H1 (cell line): ENCODE results near the gene C1GALT1. TPM values are rescaled to one million over a fixed set of nuclear protein-coding genes. Genes with fewer than 3 reads are reported as not detected.

Experiments used
- CTCF ChIA-PET: fragments of 300-600 bp; sonication (Branson Sonifier 250); formaldehyde crosslinking; loops from one replicate; lab custom pipeline; 2021; ENCODE audit not compliant: partially characterized antibody; lab: Charles Lee
- POLR2A ChIA-PET: fragments of 300-600 bp; sonication (Branson Sonifier 250); formaldehyde crosslinking; loops from one replicate; lab custom pipeline; 2021; ENCODE audit warnings: inconsistent platforms; ENCODE audit not compliant: partially characterized antibody; lab: Charles Lee
- DNase-seq, 2 experiments: peaks; one replicate each; pipeline versions ENCODE4 v3.0.0 to v3.0.0-alpha.2; 2010 to 2022; ENCODE audit warnings: low spot score in 2 of 2, low read depth in 1 of 2, mixed read lengths in 1 of 2
- FAIRE-seq: peaks from 2 replicates; lab custom pipeline; 2011; peaks lifted over from hg19 to GRCh38; lab: Jason Lieb, UNC
- H2AFZ ChIP-seq: 2 replicates; pipeline ENCODE4 v1.8.1; 2012; ENCODE audit warnings: low read length, inconsistent platforms
- H2AK5ac ChIP-seq: 2 replicates; pipeline ENCODE4 v1.6.1; 2013; ENCODE audit warnings: low read depth, low read length
- H2BK120ac ChIP-seq: replicated peaks from 2 replicates; pipeline ENCODE3; 2013; ENCODE audit warnings: low read depth, low read length, inconsistent platforms
- H2BK12ac ChIP-seq: 2 replicates; pipeline ENCODE4 v1.6.1; 2013; ENCODE audit warnings: low read depth, low read length
- H2BK15ac ChIP-seq: 2 replicates; pipeline ENCODE4 v1.6.1; 2013; ENCODE audit warnings: low read length
- H2BK20ac ChIP-seq: 2 replicates; pipeline ENCODE4 v1.6.1; 2013; ENCODE audit warnings: low read length
- H2BK5ac ChIP-seq: 2 replicates; pipeline ENCODE4 v1.6.1; 2013; ENCODE audit warnings: low read depth, low read length
- H3K14ac ChIP-seq: 2 replicates; pipeline ENCODE4 v1.6.1; 2013; ENCODE audit warnings: inconsistent platforms; ENCODE audit not compliant: insufficient read length
- H3K18ac ChIP-seq: 2 replicates; pipeline ENCODE4 v1.6.1; 2013; ENCODE audit warnings: low read length; ENCODE audit errors: extremely low read depth
- H3K23ac ChIP-seq: 2 replicates; pipeline ENCODE4 v1.6.1; 2013; ENCODE audit warnings: inconsistent platforms; ENCODE audit not compliant: insufficient read length
- H3K23me2 ChIP-seq: 2 replicates; pipeline ENCODE4 v1.6.1; 2013; ENCODE audit warnings: low read depth, low read length
- H3K27ac ChIP-seq: 2 replicates; pipeline ENCODE4 v1.6.1; 2011; ENCODE audit warnings: low read depth, low read length, inconsistent platforms
- H3K27me3 ChIP-seq, 4 experiments: replicated peaks in 1 of 4; 1 replicate in 1 of 4; 2 replicates in 3 of 4; pipeline versions ENCODE4 v1.6.1 to v1.8.1; 2011 to 2013; ENCODE audit warnings: low read length in 3 of 4, mild to moderate bottlenecking in 3 of 4, inconsistent platforms in 2 of 4, mixed read lengths in 2 of 4, moderate library complexity in 1 of 4; ENCODE audit not compliant: control insufficient read depth in 3 of 4, insufficient read depth in 3 of 4; ENCODE audit errors: extremely low read depth in 1 of 4
- H3K36me3 ChIP-seq, 4 experiments: 2 replicates each; pipeline versions ENCODE4 v1.6.1 to v1.8.1; 2011 to 2013; ENCODE audit warnings: mild to moderate bottlenecking in 4 of 4, low read length in 3 of 4, moderate library complexity in 2 of 4, control low read depth in 1 of 4, inconsistent platforms in 1 of 4; ENCODE audit not compliant: insufficient read depth in 4 of 4, control insufficient read depth in 2 of 4
- H3K4ac ChIP-seq: replicated peaks from 2 replicates; pipeline ENCODE3; 2013; ENCODE audit warnings: low read length, low read depth, mixed read lengths, inconsistent platforms; ENCODE audit not compliant: insufficient read length
- H3K4me1 ChIP-seq, 4 experiments: replicated peaks in 1 of 4; 1 replicate in 1 of 4; 2 replicates in 3 of 4; pipeline versions ENCODE4 v1.6.1 to v1.8.1; 2011 to 2013; ENCODE audit warnings: low read length in 3 of 4, inconsistent platforms in 2 of 4, mixed read lengths in 1 of 4; ENCODE audit not compliant: insufficient read depth in 4 of 4, control insufficient read depth in 3 of 4
- H3K4me2 ChIP-seq, 2 experiments: 2 replicates each; pipeline versions ENCODE4 v1.6.1 to v1.8.1; 2011 to 2013; ENCODE audit warnings: low read depth in 2 of 2, low read length in 2 of 2, control low read depth in 1 of 2, inconsistent platforms in 1 of 2, mild to moderate bottlenecking in 1 of 2; ENCODE audit not compliant: insufficient read depth in 1 of 2
- H3K4me3 ChIP-seq, 4 experiments: fragments of 200-600, 300-600 bp in 1 of 4; sonication (generic), shearing (Covaris generic), sonication (Bioruptor Twin) in 1 of 4; 2 replicates each; pipeline versions ENCODE4 v1.5.1 to v1.8.1; 2011 to 2016; ENCODE audit warnings: low read length in 4 of 4, low read depth in 3 of 4, control low read depth in 2 of 4, inconsistent platforms in 2 of 4, mild to moderate bottlenecking in 2 of 4, mixed read lengths in 1 of 4, moderate library complexity in 1 of 4; ENCODE audit not compliant: insufficient read depth in 2 of 4; ENCODE audit errors: extremely low read depth in 1 of 4
- H3K56ac ChIP-seq: replicated peaks from 2 replicates; pipeline ENCODE3; 2013; ENCODE audit warnings: low read depth, mild to moderate bottlenecking, mixed read lengths, low read length, inconsistent platforms; ENCODE audit not compliant: insufficient read length
- H3K79me1 ChIP-seq: 2 replicates; pipeline ENCODE4 v1.6.1; 2013; ENCODE audit warnings: low read depth, low read length, control low read depth
- H3K79me2 ChIP-seq, 2 experiments: 2 replicates each; pipeline versions ENCODE4 v1.6.1 to v1.8.1; 2012 to 2013; ENCODE audit warnings: low read length in 2 of 2, mild to moderate bottlenecking in 2 of 2, inconsistent platforms in 1 of 2; ENCODE audit not compliant: insufficient read depth in 2 of 2, control insufficient read depth in 1 of 2
- H3K9ac ChIP-seq, 4 experiments: replicated peaks in 1 of 4; 1 replicate in 1 of 4; 2 replicates in 3 of 4; pipeline versions ENCODE4 v1.6.1 to v1.8.1; 2011 to 2013; ENCODE audit warnings: low read depth in 3 of 4, low read length in 3 of 4, control low read depth in 2 of 4, mild to moderate bottlenecking in 2 of 4, moderate library complexity in 2 of 4, inconsistent platforms in 1 of 4; ENCODE audit errors: extremely low read depth in 1 of 4
- H3K9me3 ChIP-seq, 2 experiments: 2 replicates each; pipeline versions ENCODE4 v1.6.1 to v1.8.1; 2012 to 2013; ENCODE audit warnings: mild to moderate bottlenecking in 2 of 2, moderate library complexity in 2 of 2, control low read depth in 1 of 2, inconsistent platforms in 1 of 2, low read depth in 1 of 2, low read length in 1 of 2, mixed read lengths in 1 of 2; ENCODE audit not compliant: insufficient read depth in 2 of 2
- H4K20me1 ChIP-seq, 2 experiments: replicated peaks in 1 of 2; 2 replicates each; pipeline versions ENCODE3 to v1.8.1; 2011 to 2013; ENCODE audit warnings: inconsistent platforms in 2 of 2, low read length in 2 of 2, mild to moderate bottlenecking in 1 of 2; ENCODE audit not compliant: insufficient read depth in 2 of 2, control insufficient read depth in 1 of 2
- H4K5ac ChIP-seq: 2 replicates; pipeline ENCODE4 v1.6.1; 2013; ENCODE audit warnings: low read length, low read depth, mixed read lengths, inconsistent platforms; ENCODE audit not compliant: insufficient read length
- H4K8ac ChIP-seq: 2 replicates; pipeline ENCODE4 v1.8.0; 2013; ENCODE audit warnings: mild to moderate bottlenecking, moderate library complexity, low read length, inconsistent platforms; ENCODE audit not compliant: insufficient read depth; ENCODE audit errors: extremely low read depth
- H4K91ac ChIP-seq: replicated peaks from 2 replicates; pipeline ENCODE3; 2013; ENCODE audit warnings: low read length, mixed read lengths, inconsistent platforms; ENCODE audit not compliant: insufficient read length
- CTCF ChIP-seq, 3 experiments: IDR thresholded peaks; 1 replicate in 2 of 3; 2 replicates in 1 of 3; pipeline versions ENCODE4 v1.5.1 to v1.6.1; 2011; ENCODE audit warnings: low read length in 3 of 3, mild to moderate bottlenecking in 3 of 3, inconsistent platforms in 2 of 3, low read depth in 1 of 3, moderate library complexity in 1 of 3; ENCODE audit not compliant: insufficient read depth in 1 of 3; ENCODE audit errors: control extremely low read depth in 1 of 3
- EP300 ChIP-seq, 2 experiments: IDR thresholded peaks; 1 replicate in 1 of 2; 2 replicates in 1 of 2; pipeline ENCODE4 v1.6.1; 2011 to 2012; ENCODE audit warnings: low read depth in 2 of 2, low read length in 2 of 2, mild to moderate bottlenecking in 2 of 2, borderline replicate concordance in 1 of 2, inconsistent platforms in 1 of 2, moderate library complexity in 1 of 2
- MAFK ChIP-seq: IDR thresholded peaks from 2 replicates; pipeline ENCODE4 v1.6.1; 2012; ENCODE audit warnings: low read depth, mild to moderate bottlenecking, improper control_type of control experiment, low read length
- SAP30 ChIP-seq: fragments of 300-600 bp; sonication (generic); IDR thresholded peaks from 2 replicates; pipeline ENCODE4 v1.7.1; 2012; ENCODE audit warnings: low read length, moderate library complexity, mild to moderate bottlenecking, inconsistent platforms; ENCODE audit not compliant: insufficient read depth, insufficient replicate concordance
- SP1 ChIP-seq: IDR thresholded peaks from 2 replicates; pipeline ENCODE4 v1.6.1; 2011; ENCODE audit warnings: low read depth, low read length
- TBP ChIP-seq: IDR thresholded peaks from 2 replicates; pipeline ENCODE4 v1.6.1; 2011; ENCODE audit warnings: low read depth, low read length, improper control_type of control experiment
- ZNF274 ChIP-seq: IDR thresholded peaks from 2 replicates; pipeline ENCODE4 v1.7.0; 2012; ENCODE audit warnings: low read length, borderline replicate concordance; ENCODE audit errors: extremely low read depth
- WGBS, 2 experiments: shearing (Covaris generic) in 1 of 2; methylation state at CpG; one replicate each; pipeline versions ENCODE4 v1.1.6 to v1.1.7; 2013 to 2015; ENCODE audit warnings: low lambda C conversion rate in 2 of 2, mixed read lengths in 2 of 2, inconsistent platforms in 1 of 2, low coverage in 1 of 2, missing lambda C conversion rate in 1 of 2; ENCODE audit not compliant: insufficient replicate concordance in 2 of 2, insufficient coverage in 1 of 2, insufficient read length in 1 of 2; ENCODE audit errors: extremely low coverage in 1 of 2, missing lambda C conversion rate in 1 of 2; 5-methylcytosine and 5-hydroxymethylcytosine counted together
- polyA plus RNA-seq, 7 experiments: library from polyadenylated mRNA; depleted of rRNA in 3 of 7; stranded (reverse) in 5 of 7; unstranded in 2 of 7; fragments of >200 nt in 5 of 7; fragments of 200-250 nt in 2 of 7; gene quantifications; 1 replicate in 5 of 7; 2 replicates in 1 of 7; 4 replicates in 1 of 7; pipeline versions ENCODE4 v1.2.1 to v1.2.3, GENCODE V29; 2011 to 2013; ENCODE audit warnings: missing spikeins in 2 of 7, mixed read lengths in 2 of 7
- total RNA-seq: library from RNA; stranded (reverse); fragmentation: NEBNext Ultra II Directional; extraction: Animal tissue kit (Norgen Biotek cat#: 25700); gene quantifications from 2 replicates; pipeline ENCODE4 v1.2.1, GENCODE V29; 2021
- TF ChIP-seq, protein P1 (sequence below): IDR thresholded peaks from 2 replicates; pipeline ENCODE4 v1.6.1; 2011; ENCODE audit warnings: low read length, improper control_type of control experiment

Gene C1GALT1
- total and polyA plus RNA-seq, 2 of the 8 experiments (the other 6 are each of a cell fraction or from before 2014, with no cell fraction given): 18.7 to 94.2 TPM

- Histone ChIP-seq H3K23ac (no peak overlapping the region), H3K4me1 (no peaks in the 10 kb centered on the region), H3K36me3 (no peaks in the 10 kb centered on the region), H3K14ac (no peak overlapping the region), H3K23me2 (no peaks in the 10 kb centered on the region), H2BK20ac (no peak overlapping the region), H3K79me1 (no peaks in the 10 kb centered on the region), H3K4ac (no peak overlapping the region), H4K5ac (no peak overlapping the region), H2AFZ (no peak overlapping the region), H4K20me1 (no peaks in the 10 kb centered on the region), H4K8ac (no peak overlapping the region), H3K18ac (no peak overlapping the region), H2AK5ac (no peak overlapping the region), H4K91ac (no peak overlapping the region), H3K9me3 (no peaks in the 10 kb centered on the region), H3K4me3 (no peak overlapping the region), H3K27ac (no peak overlapping the region), H2BK15ac (no peak overlapping the region), H3K56ac (no peak overlapping the region), H3K79me2 (no peaks in the 10 kb centered on the region), H2BK120ac (no peak overlapping the region), H3K4me2 (no peak overlapping the region), H2BK12ac (no peak overlapping the region), H3K27me3 (no peaks in the 10 kb centered on the region), H2BK5ac (no peak overlapping the region), H3K9ac (no peak overlapping the region)
- CTCF ChIA-PET: no interaction called here
- WGBS, 2 experiments: 96% methylated on average over 1 of the region's 1 CpG; no CpG with 5 or more reads in 1 of the 2 experiments
- POLR2A ChIA-PET: no interaction called here
- DNase-seq: no peak
- FAIRE-seq: no peak
- TF ChIP-seq CTCF (IDR thresholded peaks at IDR 0.05; ENCODE audit: control extremely low read depth in 1 of 3, insufficient read depth in 1 of 3, low read depth in 1 of 3, low read length in 3 of 3) (no peak), EP300 (IDR thresholded peaks at IDR 0.05; ENCODE audit: borderline replicate concordance in 1 of 2, low read depth in 2 of 2, low read length in 2 of 2) (no peak), SP1 (no peak), MAFK (no peak), SAP30 (no peak), TBP (no peak), ZNF274 (no peak)
- TF ChIP-seq, protein P1, sequence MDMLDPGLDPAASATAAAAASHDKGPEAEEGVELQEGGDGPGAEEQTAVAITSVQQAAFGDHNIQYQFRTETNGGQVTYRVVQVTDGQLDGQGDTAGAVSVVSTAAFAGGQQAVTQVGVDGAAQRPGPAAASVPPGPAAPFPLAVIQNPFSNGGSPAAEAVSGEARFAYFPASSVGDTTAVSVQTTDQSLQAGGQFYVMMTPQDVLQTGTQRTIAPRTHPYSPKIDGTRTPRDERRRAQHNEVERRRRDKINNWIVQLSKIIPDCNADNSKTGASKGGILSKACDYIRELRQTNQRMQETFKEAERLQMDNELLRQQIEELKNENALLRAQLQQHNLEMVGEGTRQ: no peak
Observed at GRCh38 chr7:7272294-7272693, 90.0 kb downstream of the C1GALT1 start.
